NCI-H1694 treated with DMSO at 0.1 percent for 48 hours (cell line): ENCODE measurements around the gene SYT6.

Source experiments
- DNase-seq: peaks from one replicate; lab custom pipeline; 2025; lab: John Stamatoyannopoulos, UW

The SYT6 gene

DNA sequence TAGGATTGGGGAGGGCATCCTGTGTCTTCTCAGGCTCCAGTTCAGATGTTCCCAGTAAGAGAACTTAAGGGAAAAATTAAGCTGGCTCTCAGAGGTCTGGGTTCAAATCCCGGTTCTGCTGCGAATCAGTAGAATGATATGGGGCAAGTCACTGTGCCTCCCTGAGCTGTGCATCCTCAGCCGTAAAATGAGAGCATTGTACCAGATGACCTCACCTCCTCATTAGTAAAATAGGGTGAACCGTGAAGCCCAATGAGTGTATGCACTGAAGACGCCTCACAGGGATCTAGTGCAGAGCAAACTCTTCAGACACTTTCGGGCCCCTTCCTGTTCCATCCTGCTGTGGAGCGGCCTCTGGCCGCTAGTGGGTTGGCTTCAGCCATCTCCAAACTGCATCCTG is 36.0 kb downstream of the SYT6 start:
- no peak for DNase-seq

DNA sequence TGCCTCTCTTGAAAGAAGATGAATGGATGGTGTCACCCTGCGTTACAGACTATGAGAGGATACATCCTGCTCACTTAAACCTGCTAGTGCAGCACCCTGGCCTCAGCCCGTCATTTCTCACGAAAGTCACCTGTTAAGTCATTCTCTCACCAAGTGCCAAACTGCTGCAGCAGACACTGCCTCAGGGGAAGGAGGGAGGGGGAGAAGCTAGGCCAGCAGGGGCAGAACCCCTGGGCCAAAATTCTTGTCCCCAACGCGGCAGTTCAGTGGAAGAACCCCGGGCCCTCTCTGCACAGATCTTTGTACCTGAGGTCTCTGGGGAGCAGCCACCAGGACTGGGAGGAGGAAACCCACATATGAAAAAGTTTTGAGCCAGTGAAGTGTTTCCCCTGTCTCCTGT is 37.6 kb downstream of the SYT6 start:
- DNase-seq: no peak

DNA sequence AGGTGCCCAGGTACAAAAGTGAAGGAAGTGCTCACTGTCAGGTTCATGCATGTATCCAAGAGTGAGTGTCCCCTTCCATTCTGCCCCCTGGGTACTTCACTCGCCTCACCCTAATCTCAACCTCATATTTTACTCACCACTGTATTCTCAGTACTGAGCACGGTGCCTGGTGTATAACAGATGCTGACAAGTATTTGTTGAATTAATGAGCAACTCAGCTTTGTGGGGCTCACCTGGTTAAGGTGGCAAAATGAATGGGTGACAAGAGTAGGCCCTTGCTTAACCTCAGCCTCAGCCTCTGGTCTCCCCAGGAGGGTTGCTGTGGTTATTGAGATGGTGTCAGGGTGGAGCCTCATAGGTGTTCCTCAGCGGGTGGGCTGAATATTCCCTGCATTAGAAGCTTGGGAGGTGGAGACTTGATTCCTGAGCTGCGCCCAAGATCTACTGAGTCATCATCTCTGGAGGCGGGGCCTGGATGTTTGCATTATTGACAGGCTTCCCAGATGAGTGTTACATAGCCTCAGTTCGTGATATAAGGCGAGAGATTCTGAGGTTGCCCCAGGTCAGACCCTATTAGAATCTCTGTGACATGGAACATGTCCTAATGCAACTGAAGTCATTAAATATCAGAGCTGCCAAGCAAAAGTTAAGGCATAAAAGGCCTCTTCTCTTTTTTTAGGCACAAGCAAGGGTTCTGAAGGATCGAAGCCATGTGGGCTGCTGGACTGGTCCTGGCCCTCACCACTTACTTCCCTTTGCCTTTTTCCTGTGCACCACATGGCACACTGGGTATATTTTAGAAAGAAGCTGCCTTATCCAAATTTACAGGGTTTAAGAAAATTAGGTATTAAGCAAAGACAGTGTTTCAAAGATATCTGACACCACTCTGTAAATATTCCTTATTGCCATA is 39.2 kb downstream of the SYT6 start:
- no peak for DNase-seq

DNA sequence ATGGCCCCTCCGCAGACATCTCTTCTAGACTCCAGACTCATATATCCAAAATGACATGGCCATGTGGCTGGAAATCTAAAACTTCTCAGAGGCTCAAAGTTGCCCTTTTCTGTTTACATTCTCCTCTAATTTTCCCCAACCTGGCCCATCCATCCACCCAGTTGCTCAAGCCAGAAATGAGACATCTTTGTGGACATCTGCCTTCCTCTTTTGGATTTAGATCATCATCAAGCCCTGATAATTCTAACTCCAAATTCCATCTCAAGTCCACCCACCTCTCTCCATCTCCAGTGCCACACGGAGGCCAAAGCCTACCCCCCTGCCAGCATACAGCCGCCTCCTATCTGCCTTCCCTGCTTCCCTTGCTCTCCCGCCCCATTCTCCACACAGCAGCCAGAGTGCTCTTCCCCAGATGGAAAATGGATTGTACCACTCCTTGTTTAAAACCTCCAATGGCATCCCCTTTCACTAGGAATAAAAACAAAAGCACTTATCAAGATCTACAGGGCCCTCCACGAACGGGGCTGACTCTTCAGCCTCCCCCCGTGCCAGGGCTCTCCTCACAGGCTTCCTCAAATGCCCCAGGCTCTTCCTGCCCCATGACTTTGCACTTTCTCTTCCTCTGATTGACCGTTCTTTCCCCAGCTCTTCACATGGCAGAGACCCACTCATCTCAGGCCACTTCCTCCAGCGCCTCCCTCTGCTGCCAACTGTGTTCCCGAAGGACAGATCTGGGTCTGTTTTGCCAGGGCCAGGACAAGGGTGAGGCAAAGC is 40.1 kb downstream of the SYT6 start:
- DNase-seq: no peak

DNA sequence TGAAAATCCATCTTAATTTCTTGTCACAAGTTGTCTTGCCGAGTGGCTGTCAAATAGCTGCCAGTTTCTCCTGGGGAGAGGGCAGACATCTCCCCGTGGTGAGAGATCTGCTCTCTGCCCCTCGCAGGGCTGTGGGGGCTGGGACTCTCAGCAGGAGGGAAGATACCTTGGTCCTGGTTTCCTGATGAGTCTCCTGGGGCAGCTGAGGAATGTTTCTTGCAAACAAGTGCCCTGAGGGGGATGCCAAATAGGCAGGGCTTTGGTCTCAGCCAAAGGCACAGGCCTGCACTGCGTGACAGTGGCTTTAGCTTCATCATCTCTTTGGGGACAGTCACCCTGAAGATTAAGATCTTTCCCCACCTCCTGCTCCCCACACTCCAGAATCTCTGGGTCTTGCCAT is 40.9 kb downstream of the SYT6 start:
- DNase-seq: no peak

DNA sequence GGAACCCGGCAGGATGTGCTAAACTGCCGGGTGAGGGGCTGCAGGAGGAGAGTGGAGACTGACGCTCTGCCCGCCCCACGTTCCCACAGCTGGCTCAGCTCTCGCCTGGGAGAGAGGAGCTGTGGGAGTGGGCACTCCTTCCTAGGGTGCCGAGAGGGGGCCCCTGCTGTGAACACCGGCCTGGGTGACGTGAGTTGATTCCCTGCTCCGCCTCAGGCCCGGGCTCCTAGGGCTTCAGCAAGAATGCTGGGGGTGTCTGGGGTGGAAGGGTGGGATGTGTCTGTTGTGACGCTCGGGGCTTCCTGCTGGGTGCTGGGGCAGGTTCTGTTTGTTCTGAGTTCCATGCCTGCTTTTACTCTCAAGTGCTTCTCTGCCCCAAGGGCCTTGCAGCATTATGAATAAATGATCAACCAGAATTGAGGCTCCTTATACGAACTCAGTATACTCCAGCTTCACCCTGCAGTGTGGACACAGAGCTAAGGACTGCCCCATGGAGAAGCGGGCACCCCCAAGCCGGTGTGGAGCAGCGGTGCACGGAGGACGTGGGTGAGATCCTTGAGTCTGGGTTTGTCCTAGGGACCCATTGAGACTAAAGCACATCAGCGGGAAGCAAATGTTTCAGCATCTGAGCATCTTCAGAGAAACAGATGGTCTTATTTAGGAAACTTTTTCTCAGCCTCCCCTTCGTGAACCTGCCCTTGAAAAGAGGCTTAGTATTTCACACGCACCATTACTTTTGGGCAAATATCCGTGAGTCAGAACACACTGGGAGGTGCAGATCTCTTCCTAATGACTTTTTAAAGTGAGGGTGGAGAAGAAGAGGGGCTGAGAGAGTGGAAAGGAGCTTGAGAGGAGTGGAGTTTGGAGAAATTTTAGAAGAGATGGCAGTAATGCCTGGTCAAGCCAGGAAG is 41.7 kb downstream of the SYT6 start:
- DNase-seq: no peak

DNA sequence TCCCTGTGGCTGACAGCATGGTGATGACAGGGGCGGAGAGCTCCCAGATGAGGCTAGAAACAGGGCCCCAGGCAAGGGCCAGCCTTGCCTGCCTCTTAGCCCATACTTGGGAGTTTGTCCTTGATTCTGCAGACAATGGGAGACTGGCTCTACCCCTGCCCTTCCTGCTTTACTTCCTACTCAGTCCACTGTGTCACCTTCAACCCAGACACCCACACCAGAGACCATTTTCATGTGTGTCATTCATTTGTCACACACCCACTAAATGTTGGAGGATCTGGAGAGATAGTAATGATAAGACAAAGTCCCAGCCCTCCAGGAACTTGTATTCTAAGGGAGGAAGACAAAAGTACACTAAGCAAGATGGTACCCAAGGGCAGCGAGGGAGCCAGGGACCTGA is 43.7 kb downstream of the SYT6 start:
- DNase-seq: no peak

GRCh38 chr1:114108751-114109255 is 44.9 kb downstream of the SYT6 start:
- no peak for DNase-seq

- no peak for DNase-seq
These were observed 45.9 kb downstream of the SYT6 start for GRCh38 chr1:114107474-114108435.

DNA sequence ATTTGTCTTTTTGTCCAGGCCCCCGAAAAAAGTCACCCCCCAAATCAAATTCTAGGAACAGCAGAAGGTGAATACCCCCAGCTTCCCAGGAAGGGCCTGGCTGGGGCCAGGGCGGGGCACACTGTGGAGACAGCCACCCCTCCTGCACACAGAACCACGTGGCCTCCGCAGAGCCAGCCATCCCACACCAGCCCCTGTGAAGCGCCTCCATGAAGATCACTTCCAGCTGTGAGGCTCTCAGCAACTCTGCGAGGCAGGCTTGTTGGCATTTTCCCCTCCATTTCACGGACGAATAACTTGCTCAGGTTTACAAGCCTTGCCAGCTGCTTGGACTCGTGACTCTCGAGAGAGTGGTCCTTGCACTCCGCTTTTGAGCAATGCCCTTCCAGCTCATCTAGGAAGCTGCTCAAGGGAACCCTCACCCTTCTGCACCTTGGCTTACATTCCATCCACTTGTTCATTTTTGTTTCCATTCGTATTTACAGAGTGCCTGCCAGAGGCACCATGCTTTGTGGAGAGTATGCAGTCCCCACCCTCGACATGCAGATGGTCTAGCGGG is 48.2 kb downstream of the SYT6 start:
- peak; percentile 55 for DNase-seq

DNA sequence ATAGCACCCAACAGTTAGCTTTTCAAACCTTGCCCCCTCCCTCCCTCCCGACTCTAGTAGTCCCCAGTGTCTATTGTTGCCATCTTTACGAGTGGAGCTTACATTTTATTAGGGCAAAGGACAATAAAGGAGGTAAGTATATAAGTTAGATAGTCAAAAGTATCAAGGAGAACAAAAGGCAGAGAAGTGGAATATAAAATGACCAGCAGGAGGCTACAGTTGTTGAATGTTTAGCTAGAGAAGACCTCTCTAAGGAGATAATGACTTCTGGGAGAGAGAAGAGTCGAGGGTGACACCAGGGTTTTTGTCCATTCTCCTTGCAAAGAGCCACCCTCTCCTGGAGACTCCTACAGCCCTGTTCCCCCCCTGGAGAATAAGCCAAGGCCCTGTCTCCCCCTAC is 48.7 kb downstream of the SYT6 start:
- no peak for DNase-seq

GRCh38 chr1:114103992-114104391 is 49.7 kb downstream of the SYT6 start:
- no peak for DNase-seq

- no peak for DNase-seq
These were observed 51.5 kb downstream of the SYT6 start for GRCh38 chr1:114102136-114102535.

GRCh38 chr1:114100148-114100547 is 53.5 kb downstream of the SYT6 start:
- no peak for DNase-seq

- no peak for DNase-seq
These were observed 54.4 kb downstream of the SYT6 start for GRCh38 chr1:114099268-114099667.

DNA sequence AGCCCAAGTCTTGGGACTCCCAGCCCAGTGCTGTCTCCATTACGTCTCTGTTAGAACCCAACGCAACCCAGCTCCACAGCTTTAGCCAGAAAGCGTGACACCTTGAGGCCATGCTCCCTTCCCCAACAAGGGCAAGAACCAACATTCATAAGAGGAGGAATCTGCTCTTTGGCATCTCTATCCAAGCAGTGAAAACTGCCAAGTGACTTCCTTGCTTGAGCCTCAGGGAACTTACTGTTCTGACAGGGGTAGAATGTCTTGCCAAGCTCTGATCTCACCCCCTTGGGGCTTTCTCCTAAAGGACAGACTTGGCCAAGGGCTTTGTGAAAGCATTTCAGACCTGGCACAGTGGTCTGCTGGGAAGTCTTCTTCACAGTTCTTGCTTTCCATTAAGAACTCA is 56.6 kb downstream of the SYT6 start:
- no peak for DNase-seq

DNA sequence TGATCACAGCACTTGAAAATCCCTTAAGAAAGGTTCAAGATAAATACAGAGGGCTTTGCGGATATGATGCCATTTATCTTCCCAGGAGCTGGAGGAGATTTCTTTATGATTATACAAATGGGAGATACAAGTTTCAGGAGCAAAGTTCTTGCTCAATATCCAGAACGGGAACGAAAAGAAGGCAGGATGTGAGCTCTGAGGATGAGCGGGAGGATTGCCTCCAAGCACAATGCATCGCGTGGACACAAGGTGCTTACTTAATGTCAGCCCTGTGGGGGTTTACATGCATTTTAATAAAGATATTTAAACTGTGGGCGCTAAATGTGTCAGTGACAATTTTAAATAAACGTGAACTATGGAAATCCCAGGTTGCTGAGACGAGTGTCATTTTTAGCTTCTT is 59.0 kb downstream of the SYT6 start:
- DNase-seq: no peak

DNA sequence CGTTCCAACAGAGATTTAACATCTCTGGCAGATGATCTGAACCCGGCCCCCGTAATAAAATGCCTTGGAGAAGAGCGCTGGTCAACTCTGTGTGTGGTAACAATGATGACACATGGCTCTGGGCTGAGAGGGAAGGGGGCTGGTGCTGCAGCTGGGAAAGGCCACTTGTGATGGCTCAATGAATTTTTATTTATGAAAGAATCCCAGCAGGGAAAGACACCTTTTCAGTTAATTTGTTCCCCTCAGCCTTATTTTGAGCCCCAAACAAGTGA is 59.4 kb downstream of the SYT6 start:
- no peak for DNase-seq

GRCh38 chr1:114093624-114094362 is 59.9 kb downstream of the SYT6 start:
- no peak for DNase-seq
